HG03439 (cell line): ENCODE data around the gene LMO4.
A peak's percentile ranks its signal among the peaks of the same experiment; 100 is the strongest.

Source experiments
- ATAC-seq: cut with Tn5 transposase; IDR thresholded peaks from one replicate; pipeline ENCODE4 v1.9.1; 2021; ENCODE audit warnings: mild to moderate bottlenecking, moderate library complexity; ENCODE audit not compliant: unreplicated experiment

Gene LMO4

GRCh38 chr1:87327376-87328271 lies 1.1 kb upstream of the LMO4 start:
- no peak for ATAC-seq

GRCh38 chr1:87329051-87329525 lies 408 bp downstream of the LMO4 start:
- no peak for ATAC-seq

GRCh38 chr1:87329526-87330056 lies 911 bp downstream of the LMO4 start:
- no peak for ATAC-seq

GRCh38 chr1:87330057-87330884 lies 1.6 kb downstream of the LMO4 start:
- ATAC-seq, result no peak

GRCh38 chr1:87330885-87331364 lies 2.2 kb downstream of the LMO4 start:
- no peak for ATAC-seq

- no peak for ATAC-seq
Measured at GRCh38 chr1:87331365-87332241, 2.9 kb downstream of the LMO4 start.

- ATAC-seq, result no peak
Measured at GRCh38 chr1:87333692-87334347, 5.1 kb downstream of the LMO4 start.

GRCh38 chr1:87334351-87335174 lies 5.9 kb downstream of the LMO4 start:
- peak; percentile 2 for ATAC-seq

- peak; percentile 43 for ATAC-seq
Measured at GRCh38 chr1:87335175-87335884, 6.7 kb downstream of the LMO4 start.

- ATAC-seq, result no peak
Measured at GRCh38 chr1:87336623-87337067, 8.0 kb downstream of the LMO4 start.

- no peak for ATAC-seq
Measured at GRCh38 chr1:87337606-87338005, 8.9 kb downstream of the LMO4 start.

- ATAC-seq, result no peak
Measured at GRCh38 chr1:87338566-87338965, 9.9 kb downstream of the LMO4 start.

GRCh38 chr1:87344231-87344630 lies 15.6 kb downstream of the LMO4 start:
- no peak for ATAC-seq

- no peak for ATAC-seq
Measured at GRCh38 chr1:87346130-87346814, 17.6 kb downstream of the LMO4 start.

GRCh38 chr1:87348341-87349019 lies 19.8 kb downstream of the LMO4 start:
- ATAC-seq, result no peak

- ATAC-seq, result no peak
Measured at GRCh38 chr1:87349036-87349435, 20.4 kb downstream of the LMO4 start.

GRCh38 chr1:87355894-87356293 lies 27.2 kb downstream of the LMO4 start:
- no peak for ATAC-seq
